ENCODE results near the gene GPR160. TPM values are rescaled to one million over a fixed set of nuclear protein-coding genes. Genes with fewer than 3 reads are reported as not detected.

GPR160 gene
- total RNA-seq, 2 experiments from 2014 or later: 8.2 to 9.6 TPM

Other genes starting within 250 kb of the GPR160 start
- gene LRRIQ4, start 225.1 kb upstream of the GPR160 start, total RNA-seq: under 1 TPM; 0.18 to 0.49 TPM
- 1 to 10 TPM; 4.0 to 4.4 TPM for gene LRRC34, start 225.1 kb upstream of the GPR160 start, total RNA-seq
- gene LRRC31, start 168.1 kb upstream of the GPR160 start, total RNA-seq: not detected
- not detected for gene SAMD7, start 126.4 kb upstream of the GPR160 start, total RNA-seq
- gene SEC62, start 71.2 kb upstream of the GPR160 start, total RNA-seq: 10 to 100 TPM; 63.3 to 64.2 TPM
- 10 to 100 TPM; 39.6 to 41.4 TPM for gene PHC3, start 143.7 kb downstream of the GPR160 start, total RNA-seq
- gene PRKCI, start 184.4 kb downstream of the GPR160 start, total RNA-seq: 10 to 100 TPM; 19.3 to 22.8 TPM

All from activated naive CD8-positive, alpha-beta T cell treated with anti-CD3 and anti-CD28 coated beads for 36 hours (primary cell).